Neural progenitor cell (in vitro differentiated cells): ENCODE results near the gene ERO1B. TPM values are rescaled to one million over a fixed set of nuclear protein-coding genes. Genes with fewer than 3 reads are reported as not detected.
"Not testable (repeated sequence)": the region's sequence is repeated elsewhere in the genome, so short reads cannot be mapped to it uniquely, and the experiment has no call there.

ENCODE experiments used
- DNase-seq: peaks from one replicate; pipeline ENCODE4 v3.0.0-alpha.2; 2016; ENCODE audit warnings: low spot score
- H2AFZ ChIP-seq: fragments of 200-600 bp; sonication (generic); replicated peaks from 2 replicates; pipeline ENCODE4 v1.6.1; 2016; ENCODE audit warnings: antibody characterized with exemption
- H3F3A ChIP-seq: fragments of 200-600 bp; sonication (generic); 2 replicates; pipeline ENCODE4 v1.6.1; 2016; ENCODE audit warnings: antibody characterized with exemption, low read depth
- H3K27ac ChIP-seq: fragments of 200-600 bp; sonication (generic); 2 replicates; pipeline ENCODE4 v1.5.1; 2016; ENCODE audit warnings: mild to moderate bottlenecking
- H3K27me3 ChIP-seq: fragments of 200-600 bp; sonication (generic); 2 replicates; pipeline ENCODE4 v1.6.1; 2016; ENCODE audit warnings: mild to moderate bottlenecking, moderate library complexity
- H3K36me3 ChIP-seq: fragments of 200-600 bp; sonication (generic); 2 replicates; pipeline ENCODE4 v1.5.1; 2016
- H3K4me1 ChIP-seq: fragments of 200-600 bp; sonication (generic); 2 replicates; pipeline ENCODE4 v1.6.1; 2016; ENCODE audit warnings: mixed run types
- H3K4me2 ChIP-seq: fragments of 200-600 bp; sonication (generic); 2 replicates; pipeline ENCODE4 v1.6.1; 2016
- H3K4me3 ChIP-seq: fragments of 200-600 bp; sonication (generic); 2 replicates; pipeline ENCODE4 v1.5.1; 2016
- H3K79me2 ChIP-seq: fragments of 200-600 bp; sonication (generic); 2 replicates; pipeline ENCODE4 v1.6.1; 2016; ENCODE audit warnings: low read depth
- H3K9ac ChIP-seq: fragments of 200-600 bp; sonication (generic); 2 replicates; pipeline ENCODE4 v1.6.1; 2016
- H3K9me3 ChIP-seq: fragments of 200-600 bp; sonication (generic); 2 replicates; pipeline ENCODE4 v1.5.1; 2016; ENCODE audit warnings: low read depth
- H4K20me1 ChIP-seq: fragments of 200-600 bp; sonication (generic); 2 replicates; pipeline ENCODE4 v1.6.1; 2016; ENCODE audit warnings: low read depth
- H3K27ac Mint-ChIP-seq: 3 replicates; pipeline ENCODE4 v1.8.0; 2021; ENCODE audit warnings: mixed read lengths
- H3K27me3 Mint-ChIP-seq: 2 replicates; pipeline ENCODE4 v1.8.0; 2022; ENCODE audit warnings: low read depth, mild to moderate bottlenecking, inconsistent platforms, moderate library complexity, mixed read lengths; ENCODE audit not compliant: insufficient read depth
- H3K36me3 Mint-ChIP-seq: 3 replicates; pipeline ENCODE4 v1.8.0; 2021; ENCODE audit warnings: mixed read lengths
- H3K4me1 Mint-ChIP-seq: 3 replicates; pipeline ENCODE4 v1.8.0; 2021; ENCODE audit warnings: mixed read lengths
- H3K4me3 Mint-ChIP-seq: 3 replicates; pipeline ENCODE4 v1.8.0; 2021; ENCODE audit warnings: mild to moderate bottlenecking, moderate library complexity, mixed read lengths
- H3K9me3 Mint-ChIP-seq: 3 replicates; pipeline ENCODE4 v1.8.0; 2020; ENCODE audit warnings: mixed read lengths
- CTCF ChIP-seq: fragments of 200-600 bp; sonication (generic); IDR thresholded peaks from 2 replicates; pipeline ENCODE4 v1.5.1; 2017; ENCODE audit warnings: antibody characterized with exemption, mild to moderate bottlenecking
- EZH2 ChIP-seq: fragments of 200-600 bp; sonication (generic); IDR thresholded peaks from 2 replicates; pipeline ENCODE4 v1.6.1; 2017; ENCODE audit warnings: antibody characterized with exemption, mild to moderate bottlenecking, moderate library complexity
- EZH2phosphoT487 ChIP-seq: fragments of 200-600 bp; sonication (generic); IDR thresholded peaks from 2 replicates; pipeline ENCODE4 v1.6.1; 2017; ENCODE audit warnings: antibody characterized with exemption
- total RNA-seq: library from RNA; depleted of rRNA; stranded (reverse); fragments of >200 nt; gene quantifications from 2 replicates; pipeline ENCODE4 v1.2.3, GENCODE V29; 2015; ENCODE audit warnings: low replicate concordance

The ERO1B gene
- total RNA-seq, result 4.4 and 6.7 TPM in 2 replicates

DNA sequence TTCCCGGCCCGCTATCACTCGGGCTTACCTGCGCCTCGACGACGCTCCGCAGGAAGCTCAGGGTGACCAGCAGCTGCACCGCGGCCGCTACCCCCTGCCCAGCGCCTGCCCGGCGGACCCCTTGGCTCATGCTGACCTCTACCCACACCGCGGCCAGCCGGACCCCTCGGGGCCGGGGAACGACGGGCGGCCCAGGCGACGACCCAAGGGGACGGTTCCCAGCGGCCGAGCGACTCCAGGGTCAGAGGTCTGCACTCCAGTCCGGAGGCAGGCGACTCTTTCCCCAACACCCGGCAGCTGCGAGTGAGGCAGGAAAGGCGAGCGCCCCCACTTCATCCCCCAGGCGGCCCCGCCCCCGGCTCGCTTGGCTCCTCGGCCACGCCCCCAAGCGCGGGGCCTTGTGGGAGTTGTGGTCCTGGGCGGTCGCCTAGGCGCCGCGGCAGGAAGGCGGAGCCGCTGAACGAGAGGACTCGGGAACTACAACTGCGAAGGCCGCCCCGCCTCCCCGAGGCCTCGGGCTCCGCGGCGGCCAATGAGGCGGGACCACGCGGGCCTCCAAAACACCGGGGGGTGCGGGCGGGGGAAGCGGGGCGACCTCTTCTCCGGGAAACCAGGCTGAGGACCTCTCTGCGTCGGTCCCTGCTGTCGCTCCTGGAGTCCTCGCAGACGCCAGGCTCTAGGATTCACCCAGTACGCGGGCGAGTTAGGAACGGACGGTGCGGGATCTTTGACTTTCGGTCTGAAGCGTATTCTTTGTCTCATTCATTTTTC lies at the start of gene ERO1B:
ERO1B (minus strand) TSS at position 305 of the 771 bp plus-strand sequence; CDS start at position 130, 175 bp downstream.
- peak; percentile 100 for DNase-seq
- TF ChIP-seq CTCF, result no peak
- no peak for TF ChIP-seq EZH2phosphoT487
- peak; percentile 26 for TF ChIP-seq EZH2
- peak within 1 kb of the TSS; percentile 9 for H3K27ac Mint-ChIP-seq
- Histone ChIP-seq H3K9ac (peak within 1 kb of the TSS; percentile 50), H4K20me1 (no peaks in the 10 kb centered on the region), H3K27me3 (peaks cover 30% of the 10 kb centered on the region), H3K4me3 (peak within 1 kb of the TSS; percentile 73), H3K9me3 (no peaks in the 10 kb centered on the region), H3K4me2 (peak within 1 kb of the TSS; percentile 88), H3F3A (peaks cover 6% of the 10 kb centered on the region), H3K27ac (no peak within 1 kb of the TSS), H3K4me1 (peaks cover 21% of the 10 kb centered on the region), H3K79me2 (no peaks in the 10 kb centered on the region), H2AFZ (peak within 1 kb of the TSS; percentile 96), H3K36me3 (no peaks in the 10 kb centered on the region)
- peaks cover 27% of the 10 kb centered on the region for H3K4me1 Mint-ChIP-seq
- H3K4me3 Mint-ChIP-seq, result peak within 1 kb of the TSS; percentile 92
- no peaks in the 10 kb centered on the region for H3K36me3 Mint-ChIP-seq
- H3K27me3 Mint-ChIP-seq, result no peaks in the 10 kb centered on the region
- H3K9me3 Mint-ChIP-seq, result no peaks in the 10 kb centered on the region

DNA sequence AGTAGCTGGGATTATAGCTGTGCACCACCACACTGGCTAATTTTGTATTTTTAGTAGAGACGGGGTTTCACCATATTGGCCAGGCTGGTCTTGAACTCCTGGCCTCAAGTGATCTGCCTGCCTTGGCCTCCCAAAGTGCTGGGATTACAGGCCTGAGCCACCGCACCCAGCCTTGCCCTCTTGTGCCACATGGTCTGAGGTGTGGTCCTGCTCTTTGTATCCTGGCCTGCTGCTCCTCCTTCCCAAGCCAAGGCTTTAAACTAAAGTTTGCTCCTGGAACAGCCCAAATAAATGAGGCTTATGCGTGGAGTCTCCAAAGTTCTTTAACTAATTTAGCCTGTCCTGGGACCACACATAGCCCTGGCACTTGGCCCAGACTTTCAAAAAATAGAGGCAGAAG lies 49.7 kb upstream of the ERO1B start:
- H3K27me3 Mint-ChIP-seq, result not testable (repeated sequence)

GRCh38 chr1:236326432-236326831 lies 44.7 kb upstream of the ERO1B start:
- H3K27ac Mint-ChIP-seq, result no peak overlapping the region

More for the DNA sequence above, 49.7 kb upstream of the ERO1B start:
- not testable (repeated sequence) for H3K4me3 Mint-ChIP-seq, H2AFZ ChIP-seq, H3K9me3 Mint-ChIP-seq, H3K9ac ChIP-seq, H4K20me1 ChIP-seq, H3K4me1 ChIP-seq, H3K9me3 ChIP-seq, H3K36me3 Mint-ChIP-seq, H3K4me1 Mint-ChIP-seq, H3K27ac Mint-ChIP-seq, H3K27me3 ChIP-seq, H3K4me2 ChIP-seq, H3K4me3 ChIP-seq, H3K27ac ChIP-seq, H3K79me2 ChIP-seq, H3F3A ChIP-seq, H3K36me3 ChIP-seq, DNase-seq

More at GRCh38 chr1:236326432-236326831, 44.7 kb upstream of the ERO1B start:
- TF ChIP-seq EZH2phosphoT487 (no peak), CTCF (no peak), EZH2 (no peak)
- Histone ChIP-seq H3K36me3 (peaks cover 8% of the 10 kb centered on the region), H3K27ac (no peak overlapping the region), H3K27me3 (no peaks in the 10 kb centered on the region), H2AFZ (no peak overlapping the region), H3K9ac (no peak overlapping the region), H3K4me1 (no peaks in the 10 kb centered on the region), H4K20me1 (no peaks in the 10 kb centered on the region), H3K79me2 (no peaks in the 10 kb centered on the region), H3K4me2 (no peak overlapping the region), H3K9me3 (peaks cover 5% of the 10 kb centered on the region), H3F3A (no peaks in the 10 kb centered on the region), H3K4me3 (no peak overlapping the region)
- Mint-ChIP-seq H3K27me3 (no peaks in the 10 kb centered on the region), H3K4me3 (no peak overlapping the region), H3K4me1 (no peaks in the 10 kb centered on the region), H3K9me3 (peaks cover 18% of the 10 kb centered on the region), H3K36me3 (no peaks in the 10 kb centered on the region)
- DNase-seq, result no peak
